Stomach smooth muscle (tissue), 2 donors: ENCODE measurements around the gene C9orf43.

ENCODE experiments used
- H3K27ac ChIP-seq: one replicate; pipeline ENCODE4 v1.7.0; 2013; ENCODE audit warnings: mild to moderate bottlenecking, low read length, inconsistent platforms
- H3K27me3 ChIP-seq, 2 donors: one replicate each; pipeline ENCODE4 v1.7.0; 2013; ENCODE audit warnings: low read length in 2 of 2; ENCODE audit not compliant: insufficient read depth in 2 of 2, control insufficient read depth in 1 of 2
- H3K36me3 ChIP-seq, 2 donors: one replicate each; pipeline ENCODE4 v1.7.0; 2013; ENCODE audit warnings: low read length in 2 of 2; ENCODE audit not compliant: control insufficient read depth in 2 of 2, insufficient read depth in 2 of 2
- H3K4me1 ChIP-seq: one replicate; pipeline ENCODE4 v1.7.0; 2013; ENCODE audit warnings: low read length; ENCODE audit not compliant: control insufficient read depth, insufficient read depth
- H3K4me3 ChIP-seq, 2 donors: one replicate each; pipeline ENCODE4 v1.7.0; 2013; ENCODE audit warnings: low read length in 2 of 2
- H3K9ac ChIP-seq, 2 donors: one replicate each; pipeline ENCODE4 v1.7.0; 2013; ENCODE audit warnings: low read length in 2 of 2, mild to moderate bottlenecking in 1 of 2
- H3K9me3 ChIP-seq, 2 donors: one replicate each; pipeline ENCODE4 v1.7.0; 2013; ENCODE audit warnings: low read length in 2 of 2; ENCODE audit not compliant: control insufficient read depth in 2 of 2
- donor health status: healthy.
- donor health status: Pancreatic carcinoma.

The C9orf43 gene

GRCh38 chr9:113454914-113455761 is 44.6 kb downstream of the C9orf43 start:
- H3K36me3 ChIP-seq: no peaks in the 10 kb centered on the region
- no peaks in the 10 kb centered on the region for H3K9me3 ChIP-seq
- H3K4me1 ChIP-seq: peaks cover 23% of the 10 kb centered on the region
- H3K9ac ChIP-seq: peak overlapping the region; percentile 43 to 45
- peak overlapping the region; percentile 91 for H3K27ac ChIP-seq
- no peaks in the 10 kb centered on the region for H3K27me3 ChIP-seq
- no peak overlapping the region for H3K4me3 ChIP-seq

GRCh38 chr9:113456235-113456634 is 45.7 kb downstream of the C9orf43 start:
- Histone ChIP-seq H3K9me3 (no peaks in the 10 kb centered on the region), H3K9ac (no peak overlapping the region), H3K4me1 (peaks cover 18% of the 10 kb centered on the region), H3K36me3 (no peaks in the 10 kb centered on the region), H3K4me3 (no peak overlapping the region), H3K27ac (peak overlapping the region; percentile 91), H3K27me3 (no peaks in the 10 kb centered on the region)

GRCh38 chr9:113461285-113461684 is 50.7 kb downstream of the C9orf43 start:
- H3K36me3 ChIP-seq: no peaks in the 10 kb centered on the region
- no peaks in the 10 kb centered on the region for H3K9me3 ChIP-seq
- H3K27ac ChIP-seq: no peak overlapping the region
- no peaks in the 10 kb centered on the region for H3K27me3 ChIP-seq
- H3K4me1 ChIP-seq: peaks cover 26% of the 10 kb centered on the region
- H3K9ac ChIP-seq: no peak overlapping the region
- no peak overlapping the region for H3K4me3 ChIP-seq

- Histone ChIP-seq H3K4me1 (peaks cover 21% of the 10 kb centered on the region), H3K27ac (no peak overlapping the region), H3K9me3 (no peaks in the 10 kb centered on the region), H3K36me3 (no peaks in the 10 kb centered on the region), H3K27me3 (no peaks in the 10 kb centered on the region), H3K4me3 (no peak overlapping the region), H3K9ac (no peak overlapping the region)
Measured at GRCh38 chr9:113461943-113462342, 51.4 kb downstream of the C9orf43 start.

- no peaks in the 10 kb centered on the region for H3K9me3 ChIP-seq
- H3K4me1 ChIP-seq: peaks cover 21% of the 10 kb centered on the region
- H3K4me3 ChIP-seq: peak overlapping the region; percentile 79 to 84
- no peaks in the 10 kb centered on the region for H3K27me3 ChIP-seq
- no peak overlapping the region for H3K27ac ChIP-seq
- H3K36me3 ChIP-seq: no peaks in the 10 kb centered on the region
- no peak overlapping the region for H3K9ac ChIP-seq
Measured at GRCh38 chr9:113462781-113463286, 52.3 kb downstream of the C9orf43 start.

- Histone ChIP-seq H3K27ac (peak within 1 kb of the TSS; percentile 69), H3K4me3 (peak within 1 kb of the TSS; percentile 79 to 84), H3K4me1 (peaks cover 22% of the 10 kb centered on the region)
Measured at GRCh38 chr9:113463418-113464285, 53.1 kb downstream of the C9orf43 start, which contains the start of gene RGS3. Gene RGS3 (plus strand): TSS chr9:113463727. CDS start chr9:113463803, 76 bp downstream.

GRCh38 chr9:113464286-113464660 is 53.7 kb downstream of the C9orf43 start:
- H3K4me3 ChIP-seq: peak overlapping the region; percentile 79 to 84
- peak overlapping the region; percentile 69 for H3K27ac ChIP-seq
- no peaks in the 10 kb centered on the region for H3K36me3 ChIP-seq
- H3K9me3 ChIP-seq: no peaks in the 10 kb centered on the region
- H3K27me3 ChIP-seq: no peaks in the 10 kb centered on the region
- H3K4me1 ChIP-seq: peaks cover 27% of the 10 kb centered on the region
- peak overlapping the region; percentile 65 to 76 for H3K9ac ChIP-seq

More at GRCh38 chr9:113463418-113464285, 53.1 kb downstream of the C9orf43 start, which contains the start of gene RGS3:
- Histone ChIP-seq H3K27me3 (no peaks in the 10 kb centered on the region), H3K9me3 (no peaks in the 10 kb centered on the region), H3K9ac (peak within 1 kb of the TSS; percentile 65 to 76), H3K36me3 (no peaks in the 10 kb centered on the region)

- no peaks in the 10 kb centered on the region for H3K36me3 ChIP-seq
- H3K9ac ChIP-seq: peak overlapping the region; percentile 65 to 66
- peaks cover 27% of the 10 kb centered on the region for H3K4me1 ChIP-seq
- no peaks in the 10 kb centered on the region for H3K27me3 ChIP-seq
- H3K9me3 ChIP-seq: no peaks in the 10 kb centered on the region
- H3K27ac ChIP-seq: peak overlapping the region; percentile 69
- peak overlapping the region; percentile 11 to 84 for H3K4me3 ChIP-seq
Measured at GRCh38 chr9:113465599-113466140, 55.1 kb downstream of the C9orf43 start.

- H3K9me3 ChIP-seq: no peaks in the 10 kb centered on the region
- H3K4me1 ChIP-seq: peaks cover 31% of the 10 kb centered on the region
- no peak overlapping the region for H3K4me3 ChIP-seq
- no peak overlapping the region for H3K9ac ChIP-seq
- no peak overlapping the region for H3K27ac ChIP-seq
- H3K36me3 ChIP-seq: no peaks in the 10 kb centered on the region
- H3K27me3 ChIP-seq: no peaks in the 10 kb centered on the region
Measured at GRCh38 chr9:113467183-113467582, 56.6 kb downstream of the C9orf43 start.

GRCh38 chr9:113468716-113469448 is 58.3 kb downstream of the C9orf43 start:
- Histone ChIP-seq H3K9me3 (no peaks in the 10 kb centered on the region), H3K27ac (no peak overlapping the region), H3K4me3 (peak overlapping the region in 1 of 2 donors; percentile 32), H3K9ac (peak overlapping the region in 1 of 2 donors; percentile 31), H3K27me3 (no peaks in the 10 kb centered on the region), H3K36me3 (no peaks in the 10 kb centered on the region), H3K4me1 (peaks cover 31% of the 10 kb centered on the region)
